NCI-H2107 treated with DMSO at 0.1 percent for 48 hours (cell line): Measurements from ENCODE around the gene CPA5.
A peak's percentile ranks its signal among the peaks of the same experiment; 100 is the strongest.
"Not testable (repeated sequence)": the region's sequence is repeated elsewhere in the genome, so short reads cannot be mapped to it uniquely, and the experiment has no call there.

Source experiments
- DNase-seq: peaks from one replicate; lab custom pipeline; 2025; ENCODE audit not compliant: unreplicated experiment; lab: John Stamatoyannopoulos, UW

Gene CPA5

GRCh38 chr7:130344271-130344866, at the start of gene CPA5:
CPA5 (plus strand) TSS chr7:130344816; CDS start chr7:130346486, 1,670 bp downstream.
- DNase-seq = no peak

- no peak for DNase-seq
Measured at GRCh38 chr7:130296221-130296951, 48.2 kb upstream of the CPA5 start.

- peak; percentile 27 for DNase-seq
Measured at GRCh38 chr7:130297628-130298543, 46.7 kb upstream of the CPA5 start.

GRCh38 chr7:130298544-130299326, 45.9 kb upstream of the CPA5 start:
- DNase-seq = no peak

- DNase-seq = no peak
Measured at GRCh38 chr7:130299866-130300265, 44.8 kb upstream of the CPA5 start.

GRCh38 chr7:130301501-130302020, 43.1 kb upstream of the CPA5 start:
- DNase-seq = no peak

GRCh38 chr7:130302649-130303048, 42.0 kb upstream of the CPA5 start:
- no peak for DNase-seq

GRCh38 chr7:130303127-130303526, 41.5 kb upstream of the CPA5 start:
- DNase-seq = no peak

- no peak for DNase-seq
Measured at GRCh38 chr7:130303551-130303950, 41.1 kb upstream of the CPA5 start.

GRCh38 chr7:130303982-130304381, 40.6 kb upstream of the CPA5 start:
- DNase-seq = no peak

GRCh38 chr7:130304878-130305277, 39.7 kb upstream of the CPA5 start:
- DNase-seq = no peak

GRCh38 chr7:130305433-130306042, 39.1 kb upstream of the CPA5 start:
- DNase-seq = no peak

- DNase-seq = no peak
Measured at GRCh38 chr7:130309986-130310385, 34.6 kb upstream of the CPA5 start.

- DNase-seq = no peak
Measured at GRCh38 chr7:130314305-130314704, 30.3 kb upstream of the CPA5 start.

- no peak for DNase-seq
Measured at GRCh38 chr7:130319541-130319940, 25.1 kb upstream of the CPA5 start.

GRCh38 chr7:130321542-130322229, 22.9 kb upstream of the CPA5 start:
- not testable (repeated sequence) for DNase-seq

GRCh38 chr7:130322615-130323014, 22.0 kb upstream of the CPA5 start:
- DNase-seq = no peak

- no peak for DNase-seq
Measured at GRCh38 chr7:130324306-130324943, 20.2 kb upstream of the CPA5 start.

- no peak for DNase-seq
Measured at GRCh38 chr7:130329681-130330080, 14.9 kb upstream of the CPA5 start.
